ENCODE measurements around the gene DGKZ.

The DGKZ gene

DNA sequence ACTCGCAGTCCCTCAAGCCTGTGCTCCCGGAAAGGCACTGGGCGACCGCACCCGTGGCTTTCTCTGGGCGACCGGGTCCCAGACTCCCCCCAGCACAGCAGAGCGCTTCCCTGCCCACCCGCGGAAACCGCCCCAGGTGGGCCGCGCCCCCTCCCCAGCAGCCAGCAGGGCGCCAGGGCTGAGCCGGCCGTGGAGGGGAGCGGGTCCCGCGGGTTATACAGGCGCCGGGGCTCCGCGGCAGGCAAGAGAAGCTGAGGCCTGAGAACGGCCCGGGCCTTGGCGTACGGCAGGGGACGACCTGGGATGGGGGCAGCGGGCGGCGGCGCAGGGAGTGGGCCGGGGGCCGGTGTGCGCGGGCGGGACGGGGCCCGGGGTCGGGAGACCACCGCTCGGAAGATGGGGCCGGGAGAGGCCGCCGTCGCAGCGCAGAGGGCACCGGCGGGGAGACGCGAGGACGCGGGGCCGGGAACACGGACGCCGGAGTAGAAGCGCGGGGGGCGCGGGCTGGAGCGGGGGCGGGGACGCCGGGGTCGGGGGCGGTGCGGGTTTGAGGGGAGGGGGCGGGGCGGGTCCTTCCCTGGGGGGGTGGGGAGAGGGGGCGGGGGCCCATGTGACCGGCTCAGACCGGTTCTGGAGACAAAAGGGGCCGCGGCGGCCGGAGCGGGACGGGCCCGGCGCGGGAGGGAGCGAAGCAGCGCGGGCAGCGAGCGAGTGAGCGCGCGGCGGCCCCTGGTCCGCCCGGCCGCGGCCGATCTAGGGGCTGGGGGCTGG is 34.0 kb downstream of the DGKZ start, which contains the start of gene MDK:
MDK (plus strand) TSS at position 622 of the 771 bp plus-strand sequence. CDS start 389 bp downstream, outside the sequence.
- no peak for DNase-seq (ENCODE audit: low spot score)

DNA sequence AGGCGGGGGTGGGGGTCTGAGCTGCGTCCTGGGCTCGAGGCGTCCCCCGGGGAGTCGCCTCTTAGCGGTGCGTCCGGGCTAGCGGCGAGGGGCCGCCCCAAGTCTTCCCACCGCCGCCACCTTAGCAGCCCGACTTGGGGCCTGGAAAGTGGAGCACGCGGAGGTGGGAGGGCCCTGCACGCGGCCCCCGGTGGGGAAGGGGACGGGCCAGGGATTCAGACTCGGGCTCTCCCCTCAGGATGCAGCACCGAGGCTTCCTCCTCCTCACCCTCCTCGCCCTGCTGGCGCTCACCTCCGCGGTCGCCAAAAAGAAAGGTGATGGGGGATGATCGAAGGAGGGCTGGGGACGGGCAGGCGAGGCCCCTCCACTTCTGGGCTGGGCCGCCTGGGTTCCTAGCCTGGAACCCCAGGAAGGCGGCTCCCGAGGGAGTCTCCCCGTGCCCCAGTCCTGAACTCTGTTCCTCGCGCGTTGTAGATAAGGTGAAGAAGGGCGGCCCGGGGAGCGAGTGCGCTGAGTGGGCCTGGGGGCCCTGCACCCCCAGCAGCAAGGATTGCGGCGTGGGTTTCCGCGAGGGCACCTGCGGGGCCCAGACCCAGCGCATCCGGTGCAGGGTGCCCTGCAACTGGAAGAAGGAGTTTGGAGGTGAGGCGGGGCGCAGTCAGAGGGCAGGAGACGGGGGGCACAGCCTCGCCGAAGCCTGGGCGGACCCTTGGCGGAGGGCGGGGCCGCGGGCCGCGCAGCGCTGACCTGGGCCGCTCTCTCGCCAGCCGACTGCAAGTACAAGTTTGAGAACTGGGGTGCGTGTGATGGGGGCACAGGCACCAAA is 34.8 kb downstream of the DGKZ start:
- DNase-seq (ENCODE audit: low spot score): no peak

DNA sequence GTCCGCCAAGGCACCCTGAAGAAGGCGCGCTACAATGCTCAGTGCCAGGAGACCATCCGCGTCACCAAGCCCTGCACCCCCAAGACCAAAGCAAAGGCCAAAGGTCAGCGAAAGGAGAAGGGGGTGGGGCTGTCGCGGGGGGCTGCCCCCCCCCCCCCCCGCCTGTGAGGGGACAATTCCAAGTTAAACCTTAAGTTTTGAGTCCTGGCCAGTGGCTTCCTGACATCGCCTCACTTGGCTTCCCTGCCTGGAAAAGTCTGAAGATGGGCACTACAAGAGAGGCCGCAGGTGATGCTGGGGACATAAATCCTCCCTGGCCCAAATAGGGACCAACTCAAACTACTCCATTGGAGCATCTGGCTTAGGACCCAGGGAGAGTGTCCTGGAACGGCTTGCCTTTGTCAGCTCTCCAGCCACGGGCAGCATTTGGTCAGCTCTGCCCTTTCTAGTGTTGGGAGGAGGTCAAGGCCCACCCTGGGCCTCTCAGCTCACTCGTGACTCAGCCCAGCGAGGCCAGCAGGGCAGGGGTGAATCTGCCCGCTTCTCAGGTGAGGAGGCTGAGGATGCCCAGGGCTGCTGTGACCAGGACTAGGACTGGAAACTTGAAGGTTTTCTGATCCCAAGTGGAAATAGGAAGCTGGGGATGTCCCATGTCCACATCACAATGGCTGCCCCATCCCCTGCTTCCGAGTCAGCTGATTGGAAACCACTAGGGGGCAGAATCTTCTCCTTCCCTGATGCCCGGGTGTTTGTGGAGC is 35.6 kb downstream of the DGKZ start:
- DNase-seq (ENCODE audit: low spot score): peak; percentile 62

DNA sequence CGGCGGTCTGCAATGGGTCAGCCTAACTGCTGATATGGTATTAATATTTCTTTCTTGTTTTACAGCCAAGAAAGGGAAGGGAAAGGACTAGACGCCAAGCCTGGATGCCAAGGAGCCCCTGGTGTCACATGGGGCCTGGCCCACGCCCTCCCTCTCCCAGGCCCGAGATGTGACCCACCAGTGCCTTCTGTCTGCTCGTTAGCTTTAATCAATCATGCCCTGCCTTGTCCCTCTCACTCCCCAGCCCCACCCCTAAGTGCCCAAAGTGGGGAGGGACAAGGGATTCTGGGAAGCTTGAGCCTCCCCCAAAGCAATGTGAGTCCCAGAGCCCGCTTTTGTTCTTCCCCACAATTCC is 36.1 kb downstream of the DGKZ start:
- no peak for DNase-seq (ENCODE audit: low spot score)

DNA sequence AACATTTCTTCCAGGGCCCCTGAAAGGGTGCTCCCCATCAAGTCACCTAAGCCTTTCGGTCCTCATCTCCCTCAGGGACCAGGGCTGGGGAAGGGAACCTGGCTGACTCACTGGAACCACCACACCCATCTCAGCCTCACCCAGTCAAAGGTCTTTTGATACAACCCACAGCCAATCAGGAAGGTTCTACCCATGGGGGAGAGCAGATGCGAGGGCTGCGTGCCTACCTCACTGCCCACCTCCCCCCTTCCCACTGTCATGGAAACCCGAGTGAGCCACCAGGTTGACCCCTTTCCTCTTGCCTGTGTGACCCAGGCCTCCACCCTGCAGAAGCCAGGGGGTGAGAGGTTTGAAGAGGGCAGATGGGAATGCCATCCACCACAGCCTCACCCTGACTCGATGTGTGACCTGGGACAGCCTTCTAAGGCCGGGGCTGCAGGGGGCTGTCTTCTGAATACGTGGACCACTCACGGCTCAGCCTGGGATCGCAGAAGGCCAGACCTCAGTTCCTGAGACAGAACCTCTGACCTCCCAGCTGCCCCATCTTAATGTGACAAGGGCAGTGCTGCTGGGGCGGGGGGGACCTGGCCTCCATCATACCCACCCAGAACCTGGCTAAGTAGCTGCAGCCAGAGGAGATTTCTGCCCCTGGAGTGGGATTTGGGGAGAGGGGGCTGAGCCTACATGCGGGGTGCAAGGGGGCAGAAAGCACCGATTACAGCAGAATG is 36.9 kb downstream of the DGKZ start:
- DNase-seq (ENCODE audit: low spot score): no peak

DNA sequence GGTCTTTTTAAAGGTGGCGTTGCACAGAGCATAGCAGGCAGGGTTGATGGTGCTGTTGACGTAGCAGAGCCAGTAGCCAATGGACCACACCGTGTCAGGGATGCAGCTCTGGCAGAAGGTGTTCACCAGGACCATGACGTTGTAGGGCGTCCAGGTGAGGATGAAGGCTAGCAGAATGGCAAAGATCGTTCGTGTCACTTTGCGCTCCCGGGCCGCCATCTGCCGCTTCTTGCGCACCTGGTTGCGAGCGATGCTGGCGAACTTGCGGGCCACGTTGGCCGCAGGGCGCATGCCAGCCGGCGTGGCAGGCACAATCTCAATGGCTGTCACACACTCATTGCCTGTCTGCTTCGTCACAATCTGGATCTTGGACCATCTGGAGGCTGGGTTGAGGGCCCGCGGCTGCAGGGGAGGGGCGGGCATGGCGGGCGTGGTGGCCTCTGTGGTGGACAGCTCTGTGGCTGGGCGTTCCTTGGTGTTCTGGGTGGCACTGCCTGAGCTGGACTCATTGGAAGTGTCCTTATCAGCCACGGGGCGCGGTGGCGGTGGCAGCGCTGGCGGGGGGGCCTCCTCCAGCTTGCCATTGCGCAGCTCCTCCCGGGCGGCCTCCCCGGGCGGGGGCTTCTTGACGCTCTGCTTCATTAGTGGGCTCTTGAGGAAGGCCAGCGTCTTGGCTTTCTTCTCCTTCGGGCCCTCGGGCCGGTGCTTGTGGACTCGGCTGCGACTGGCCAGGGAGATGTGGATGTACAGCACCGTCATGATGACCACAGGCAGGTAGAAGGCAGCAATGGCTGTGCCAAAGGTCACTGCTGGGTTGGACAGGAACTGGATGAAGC is 38.1 kb downstream of the DGKZ start:
- DNase-seq (ENCODE audit: low spot score): no peak

DNA sequence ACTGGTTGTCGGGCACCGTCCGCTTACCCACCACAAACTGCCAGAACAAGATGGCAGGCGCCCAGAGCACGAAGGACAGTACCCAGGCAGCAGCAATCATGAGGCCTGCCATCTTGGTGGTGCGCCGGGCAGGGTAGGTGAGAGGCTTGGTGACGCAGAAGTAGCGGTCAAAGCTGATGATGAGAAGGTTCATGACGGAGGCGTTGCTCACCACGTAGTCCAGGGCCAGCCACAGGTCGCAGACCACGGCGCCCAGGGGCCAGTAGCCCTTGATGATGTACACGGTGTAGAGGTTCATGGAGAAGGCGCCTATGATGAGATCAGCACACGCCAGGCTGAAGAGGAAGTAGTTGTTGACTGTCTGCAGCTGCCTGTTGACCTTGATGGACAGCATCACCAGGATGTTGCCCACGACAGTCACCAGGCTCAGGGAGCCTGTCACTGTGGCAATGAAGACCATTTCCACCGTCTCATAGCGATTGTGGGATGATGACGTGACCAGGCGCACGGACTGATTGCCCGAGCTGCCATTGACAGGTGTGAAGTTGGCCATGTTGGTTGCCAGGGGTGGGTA is 38.8 kb downstream of the DGKZ start:
- no peak for DNase-seq (ENCODE audit: low spot score)

DNA sequence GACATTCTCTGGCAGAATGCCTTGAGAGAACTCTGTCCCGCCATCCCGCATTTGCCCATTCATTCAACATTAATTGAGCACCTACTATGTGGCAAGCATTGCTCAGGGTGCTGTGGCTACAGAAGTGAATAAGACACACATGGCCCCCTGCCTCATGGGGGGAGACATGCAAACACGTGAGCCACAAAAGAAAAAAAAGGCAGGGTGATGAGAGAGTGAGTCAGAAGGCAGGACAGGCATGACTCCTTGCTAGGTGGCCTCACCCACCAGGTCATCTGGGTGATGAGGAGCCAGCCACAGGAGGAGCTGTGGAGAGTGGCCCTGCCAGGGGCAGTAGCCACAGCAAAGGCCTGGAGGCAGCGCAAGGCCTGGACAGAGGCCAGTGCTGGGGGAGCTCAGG is 39.4 kb downstream of the DGKZ start:
- no peak for DNase-seq (ENCODE audit: low spot score)

DNA sequence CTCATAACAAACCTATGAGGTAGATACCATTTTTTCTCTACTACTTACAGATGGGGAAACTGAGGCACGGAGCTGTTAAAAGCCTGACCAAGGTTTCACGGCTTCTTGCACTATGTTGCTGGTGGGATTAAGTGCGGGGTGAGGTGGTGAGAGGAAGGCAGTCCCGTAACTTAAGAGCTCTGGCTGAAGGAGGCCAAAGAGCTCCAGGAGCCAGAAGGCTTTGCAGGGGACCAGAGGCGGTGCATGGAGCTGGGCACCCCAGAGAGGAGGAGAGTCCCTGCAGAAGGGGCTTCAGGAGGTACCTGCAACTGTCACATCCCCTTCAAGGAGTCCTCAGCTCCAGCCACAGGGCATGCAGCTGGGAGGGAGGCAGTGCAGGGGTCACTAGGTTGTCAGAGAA is 40.2 kb downstream of the DGKZ start:
- DNase-seq (ENCODE audit: low spot score): no peak

DNA sequence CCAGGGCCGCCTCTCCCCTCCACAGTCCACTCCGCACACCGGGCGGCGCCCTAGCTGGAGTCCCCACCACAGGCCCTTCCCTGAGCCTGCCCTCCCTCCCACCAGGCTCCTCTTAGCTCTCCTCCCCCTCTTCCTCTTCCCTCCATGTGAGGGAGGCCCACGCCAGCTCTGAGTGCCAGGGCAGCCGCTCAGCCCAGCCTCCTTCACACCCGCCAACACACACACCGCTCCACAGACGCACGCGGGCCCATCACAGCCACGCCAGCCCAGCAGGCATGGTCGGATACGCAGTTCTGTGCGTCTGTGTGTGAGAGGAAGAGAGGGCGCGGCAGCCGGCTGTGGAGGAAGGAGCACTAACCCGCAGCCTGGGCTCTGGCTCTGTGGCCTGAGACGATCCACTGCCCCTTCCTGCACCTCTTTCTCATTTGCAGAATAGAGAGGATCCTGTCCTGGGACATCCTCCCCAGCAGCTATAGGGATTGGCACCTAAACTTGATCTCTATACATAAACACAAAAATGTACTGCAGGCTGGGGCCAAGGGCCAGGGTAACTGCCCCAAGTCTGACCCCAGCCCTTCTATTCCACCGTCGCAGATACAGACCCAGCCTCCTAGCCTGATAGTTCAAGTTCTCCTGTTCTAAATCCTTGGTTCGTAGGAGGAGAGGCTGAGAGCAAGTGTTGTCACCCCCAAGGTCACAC is 40.8 kb downstream of the DGKZ start:
- no peak for DNase-seq (ENCODE audit: low spot score)

DNA sequence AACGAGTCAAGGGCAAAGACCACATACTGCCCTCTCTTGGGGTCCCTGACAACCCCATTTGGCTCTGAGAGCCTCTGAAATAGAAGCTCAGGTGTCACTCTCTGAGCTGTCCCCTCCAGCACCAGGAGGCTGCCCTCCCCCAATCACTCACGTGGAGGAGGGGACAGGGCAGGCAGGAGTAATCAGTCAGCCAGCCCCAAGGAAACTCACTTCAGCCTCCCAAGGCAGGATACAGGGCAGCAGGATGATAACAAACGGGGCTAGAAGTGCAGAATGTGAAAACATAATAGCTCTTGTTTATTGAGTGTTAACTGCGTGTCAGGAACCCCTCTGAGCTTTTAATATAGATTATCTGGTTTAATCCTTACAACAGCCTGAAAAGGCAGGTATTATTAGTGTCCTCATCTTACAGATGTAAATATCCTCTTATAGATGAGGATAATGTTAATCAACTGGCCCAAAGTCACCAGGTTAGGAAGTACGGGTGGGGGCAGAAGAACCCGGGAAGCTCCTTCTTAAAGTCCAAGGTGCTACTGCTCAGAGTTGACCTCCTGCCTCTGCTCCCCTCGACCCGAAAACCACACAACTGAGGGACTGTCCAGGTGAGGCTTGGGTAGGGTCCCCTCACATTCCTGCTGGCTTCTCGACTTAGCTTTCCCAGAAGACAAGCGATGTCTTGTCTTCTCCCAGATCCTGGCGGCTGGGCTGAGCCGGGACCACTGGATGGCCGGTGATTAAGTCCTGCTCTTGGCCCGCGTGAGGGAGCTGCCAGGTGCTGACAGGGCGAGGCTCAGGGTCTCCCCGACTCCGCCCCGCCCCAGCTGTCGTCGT is 41.6 kb downstream of the DGKZ start:
- no peak for DNase-seq (ENCODE audit: low spot score)

DNA sequence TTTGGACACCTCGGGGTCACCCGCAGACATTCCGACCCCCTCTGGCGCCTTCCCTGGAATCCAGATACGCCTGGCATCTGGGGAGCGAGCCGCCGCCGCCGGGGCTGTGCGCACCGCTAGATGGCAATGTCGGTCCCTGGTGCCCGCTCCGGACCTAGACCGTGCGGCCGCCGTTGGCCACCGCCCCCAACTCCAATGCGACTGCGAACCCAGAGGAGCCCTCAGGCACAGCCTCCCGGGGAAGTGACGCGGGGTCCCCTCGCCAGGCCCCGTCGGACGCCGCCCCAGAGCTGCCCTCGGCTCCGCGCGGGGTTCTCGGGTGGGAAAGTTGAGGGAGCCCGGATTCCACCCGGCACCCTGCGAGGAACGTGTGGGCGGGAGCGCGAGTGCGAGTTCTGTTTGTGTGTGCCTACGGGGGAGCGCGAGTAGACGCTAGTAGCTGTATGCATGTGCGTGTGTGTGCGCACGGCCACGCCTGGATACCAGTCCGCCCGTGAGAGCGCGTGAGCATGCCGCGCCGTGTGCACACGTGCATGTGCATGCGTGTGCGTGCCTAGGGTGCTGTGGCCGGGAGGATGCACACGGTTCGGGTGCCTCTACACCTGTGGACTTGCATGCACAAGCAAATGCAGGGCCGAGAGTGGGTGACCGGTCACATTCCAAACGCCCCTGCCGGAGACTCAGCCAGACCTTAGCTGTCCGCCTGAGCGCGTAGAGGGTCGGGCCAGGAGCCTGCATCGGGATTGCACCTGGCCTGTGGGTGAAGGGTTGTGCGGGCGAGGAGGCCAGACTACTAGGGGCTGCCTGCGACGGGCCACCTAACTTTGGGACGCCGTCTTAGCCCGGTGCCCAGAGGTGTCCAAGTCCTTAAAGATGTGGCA is 42.4 kb downstream of the DGKZ start:
- DNase-seq (ENCODE audit: low spot score): peak; percentile 85

DNA sequence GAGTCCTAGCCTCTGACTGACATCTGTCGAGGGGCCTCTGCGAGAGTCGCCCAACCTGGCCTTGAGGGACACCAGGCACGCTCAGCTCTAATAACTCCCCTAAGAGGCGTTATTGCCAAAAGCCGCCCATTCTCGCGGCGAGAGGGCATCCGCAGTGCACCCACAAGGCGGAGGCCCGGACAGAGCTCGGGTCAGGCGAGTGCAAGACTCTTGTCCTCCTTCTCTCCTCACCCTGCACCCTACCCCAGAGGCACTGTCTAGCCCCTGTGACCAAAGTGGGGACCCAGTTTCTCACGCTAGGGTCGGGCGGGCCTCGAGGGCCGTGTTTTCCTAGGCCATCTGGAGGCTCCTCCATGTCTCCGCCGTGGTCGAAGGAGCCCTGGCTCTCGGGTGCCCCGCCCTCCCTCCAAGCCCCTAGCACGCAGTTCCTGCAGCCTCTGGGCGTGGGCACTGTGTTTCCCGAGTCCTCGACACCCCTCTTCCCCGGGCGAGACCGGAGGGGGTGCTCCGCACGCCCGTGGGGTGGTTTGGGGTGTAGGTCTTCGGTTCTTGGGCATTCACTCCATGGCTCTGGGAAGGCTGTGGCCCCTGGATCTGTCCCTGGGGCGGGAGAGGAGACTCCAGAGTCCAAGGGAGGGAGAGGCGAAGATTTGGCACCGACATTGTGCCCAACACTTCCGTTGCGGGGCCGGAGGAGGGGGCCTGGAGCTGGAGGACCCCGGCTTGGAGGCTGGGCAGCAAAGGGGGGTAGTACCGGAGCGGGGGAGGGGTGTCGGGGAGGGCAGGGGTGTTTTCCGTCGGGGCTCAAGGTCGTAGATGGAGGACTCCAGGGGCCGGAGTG is 43.3 kb downstream of the DGKZ start:
- DNase-seq (ENCODE audit: low spot score): no peak

DNA sequence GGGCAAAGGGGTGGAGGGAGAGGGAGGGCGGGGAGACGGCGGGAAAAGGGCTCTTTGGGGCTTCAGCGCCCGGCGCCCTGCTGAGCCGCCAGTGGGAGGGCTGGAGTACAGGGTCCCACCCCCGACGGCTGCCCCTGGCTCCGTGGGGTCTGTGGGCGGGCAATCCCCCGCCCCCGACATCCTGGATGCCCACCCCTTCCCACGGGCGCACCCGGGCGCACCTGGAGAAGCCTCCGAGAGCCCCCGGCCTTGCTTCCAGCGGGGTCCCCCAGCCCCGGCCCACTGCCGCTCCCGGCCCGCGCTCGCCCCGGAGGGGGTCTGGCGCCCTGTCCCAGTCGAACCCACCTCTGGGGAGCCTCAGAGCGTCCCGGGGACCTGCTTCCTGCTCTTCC is 43.9 kb downstream of the DGKZ start:
- no peak for DNase-seq (ENCODE audit: low spot score)

DNA sequence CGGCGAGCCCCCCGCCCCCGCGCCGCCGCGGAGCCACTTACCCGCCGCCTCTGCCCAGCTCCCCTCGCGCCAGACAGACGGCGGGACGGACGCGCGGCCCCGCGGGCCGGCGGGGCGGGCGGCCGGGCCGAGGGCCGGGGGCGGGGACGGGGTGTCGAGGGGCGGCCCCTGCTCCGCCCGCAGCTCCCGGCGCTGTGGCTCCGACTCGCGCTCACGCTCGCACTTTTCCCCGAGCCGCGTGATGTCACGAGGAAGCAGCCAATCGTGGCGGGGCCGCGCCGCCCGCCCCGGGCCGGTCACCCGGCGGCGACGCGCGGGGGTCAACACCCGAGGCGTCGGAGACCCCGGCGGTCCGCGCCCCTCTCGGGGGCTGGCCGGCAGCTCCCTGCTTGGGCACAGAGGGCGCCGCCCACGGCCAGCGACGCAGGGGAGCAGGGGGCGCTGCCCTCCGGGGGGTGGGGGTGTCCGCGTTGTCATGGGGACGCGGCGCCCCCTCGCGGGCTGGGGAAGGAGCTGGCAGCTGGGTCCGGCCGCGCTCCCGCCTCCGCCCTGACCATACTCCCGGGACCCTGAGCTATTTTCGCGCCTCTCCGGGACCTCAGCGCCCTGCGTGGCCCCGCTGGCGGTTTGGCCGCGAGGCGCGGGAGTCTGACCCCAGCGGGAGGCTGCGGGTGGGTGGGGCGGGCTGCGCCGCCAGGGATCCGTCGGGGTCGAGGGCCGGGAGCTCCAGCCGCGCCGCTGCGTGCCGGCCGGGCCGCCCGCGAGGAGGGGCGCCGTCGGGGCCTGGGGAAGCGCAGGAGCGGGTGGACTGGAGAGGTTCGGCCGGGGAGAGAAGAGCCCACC is 44.5 kb downstream of the DGKZ start, which contains the start of gene CHRM4:
CHRM4 (minus strand) TSS at position 199 of the 843 bp plus-strand sequence. CDS start 5,219 bp downstream, outside the sequence.
- DNase-seq (ENCODE audit: low spot score): no peak

Measured in AG08395 (cell line).